HEK293 (cell line): ENCODE results near the gene NADK.

Experiments used
- CTCF ChIA-PET: fragments of 350-600 bp; formaldehyde crosslinking; extraction: SDS; loops from one replicate; lab custom pipeline; 2021; ENCODE audit warnings: antibody characterized with exemption; lab: Yijun Ruan, JAX
- POLR2A ChIA-PET: fragments of 300-600 bp; formaldehyde crosslinking; extraction: SDS; loops from one replicate; lab custom pipeline; 2020; ENCODE audit warnings: antibody characterized with exemption, inconsistent platforms; lab: Yijun Ruan, JAX
- H3K27ac ChIP-seq: fragments of 200-500 bp; sonication (Bioruptor generic); 2 replicates; pipeline ENCODE4 v1.5.1; 2014; ENCODE audit warnings: low read depth, low read length, control low read depth, inconsistent platforms; ENCODE audit errors: extremely low read depth
- H3K36me3 ChIP-seq, 2 experiments: fragments of 200-500 bp in 1 of 2; sonication (Bioruptor generic) in 1 of 2; 1 replicate in 1 of 2; 2 replicates in 1 of 2; pipeline ENCODE4 v1.5.1; 2014 to 2017; ENCODE audit warnings: inconsistent platforms in 2 of 2, low read length in 2 of 2; ENCODE audit not compliant: control insufficient read depth in 2 of 2, insufficient read depth in 1 of 2
- H3K4me1 ChIP-seq: fragments of 200-500 bp; sonication (Bioruptor generic); 2 replicates; pipeline ENCODE4 v1.5.1; 2014; ENCODE audit warnings: mild to moderate bottlenecking, low read length, inconsistent platforms; ENCODE audit not compliant: control insufficient read depth, insufficient read depth
- H3K4me3 ChIP-seq: 2 replicates; pipeline ENCODE4 v1.5.1; 2011; ENCODE audit warnings: low read depth, mild to moderate bottlenecking, control low read depth, low read length, moderate library complexity
- H3K9me3 ChIP-seq: fragments of 200-500 bp; sonication (Bioruptor generic); 2 replicates; pipeline ENCODE4 v1.5.1; 2014; ENCODE audit warnings: low read depth, low read length, inconsistent platforms; ENCODE audit not compliant: control insufficient read depth, insufficient read depth
- EGR2 ChIP-seq: fragments of 450-650 bp; formaldehyde crosslinking; IDR thresholded peaks from 2 replicates; pipeline ENCODE4 v1.5.1; 2016; ENCODE audit warnings: low read depth, missing biosample characterization, missing genetic modification characterization
- GFI1B ChIP-seq: fragments of 450-650 bp; formaldehyde crosslinking; IDR thresholded peaks from 2 replicates; pipeline ENCODE4 v1.5.1; 2016; ENCODE audit warnings: missing biosample characterization, missing genetic modification characterization
- KLF1 ChIP-seq: fragments of 450-650 bp; formaldehyde crosslinking; IDR thresholded peaks from 2 replicates; pipeline ENCODE4 v1.5.1; 2016; ENCODE audit warnings: missing biosample characterization, missing genetic modification characterization
- OVOL3 ChIP-seq: fragments of 450-650 bp; formaldehyde crosslinking; IDR thresholded peaks from 2 replicates; pipeline ENCODE4 v1.5.1; 2016; ENCODE audit warnings: missing biosample characterization, missing genetic modification characterization
- REPIN1 ChIP-seq: fragments of 450-650 bp; formaldehyde crosslinking; IDR thresholded peaks from 2 replicates; pipeline ENCODE4 v1.5.1; 2017; ENCODE audit warnings: missing biosample characterization, missing genetic modification characterization, low read depth
- SALL2 ChIP-seq: fragments of 450-650 bp; formaldehyde crosslinking; IDR thresholded peaks from 2 replicates; pipeline ENCODE4 v1.5.0; 2017; ENCODE audit warnings: missing biosample characterization, mild to moderate bottlenecking, missing genetic modification characterization, borderline replicate concordance
- SCRT1 ChIP-seq: fragments of 450-650 bp; formaldehyde crosslinking; IDR thresholded peaks from 2 replicates; pipeline ENCODE4 v1.5.1; 2016; ENCODE audit warnings: missing biosample characterization, missing genetic modification characterization, borderline replicate concordance
- ZBTB20 ChIP-seq: fragments of 450-650 bp; formaldehyde crosslinking; IDR thresholded peaks from 2 replicates; pipeline ENCODE4 v1.5.1; 2016; ENCODE audit warnings: missing biosample characterization, missing genetic modification characterization
- ZBTB48 ChIP-seq: fragments of 450-650 bp; formaldehyde crosslinking; IDR thresholded peaks from 2 replicates; pipeline ENCODE4 v1.5.1; 2016; ENCODE audit warnings: missing biosample characterization, missing genetic modification characterization
- ZEB2 ChIP-seq: fragments of 450-650 bp; formaldehyde crosslinking; IDR thresholded peaks from 2 replicates; pipeline ENCODE4 v1.5.1; 2016; ENCODE audit warnings: missing biosample characterization, missing genetic modification characterization
- ZIC2 ChIP-seq: fragments of 450-650 bp; formaldehyde crosslinking; IDR thresholded peaks from 2 replicates; pipeline ENCODE4 v1.5.1; 2016; ENCODE audit warnings: missing biosample characterization, missing genetic modification characterization
- ZNF221 ChIP-seq: fragments of 450-650 bp; formaldehyde crosslinking; IDR thresholded peaks from 2 replicates; pipeline ENCODE4 v1.5.1; 2017; ENCODE audit warnings: missing biosample characterization, missing genetic modification characterization, borderline replicate concordance
- ZNF248 ChIP-seq: fragments of 450-650 bp; formaldehyde crosslinking; IDR thresholded peaks from 2 replicates; pipeline ENCODE4 v1.5.1; 2017; ENCODE audit warnings: missing biosample characterization, missing genetic modification characterization
- ZNF366 ChIP-seq: fragments of 450-650 bp; formaldehyde crosslinking; conservative IDR thresholded peaks from 2 replicates; pipeline ENCODE4 v1.5.1; 2016; ENCODE audit warnings: missing biosample characterization, missing genetic modification characterization
- ZNF423 ChIP-seq: fragments of 450-650 bp; formaldehyde crosslinking; IDR thresholded peaks from 2 replicates; pipeline ENCODE4 v1.5.1; 2016; ENCODE audit warnings: missing biosample characterization, missing genetic modification characterization
- ZNF473 ChIP-seq: fragments of 450-650 bp; formaldehyde crosslinking; IDR thresholded peaks from 2 replicates; pipeline ENCODE4 v1.5.1; 2017; ENCODE audit warnings: missing biosample characterization, missing genetic modification characterization
- ZNF792 ChIP-seq: fragments of 450-650 bp; formaldehyde crosslinking; IDR thresholded peaks from 2 replicates; pipeline ENCODE4 v1.5.1; 2016; ENCODE audit warnings: missing biosample characterization, missing genetic modification characterization
- ZSCAN16 ChIP-seq: fragments of 450-650 bp; formaldehyde crosslinking; IDR thresholded peaks from 2 replicates; pipeline ENCODE4 v1.5.1; 2016; ENCODE audit warnings: missing biosample characterization, missing genetic modification characterization
- TF ChIP-seq, protein P1 (sequence below): IDR thresholded peaks from 2 replicates; pipeline ENCODE4 v1.6.1; 2011; ENCODE audit warnings: mild to moderate bottlenecking, low read depth, low read length, borderline replicate concordance
- TF ChIP-seq, protein P2 (sequence below): fragments of 450-650 bp; formaldehyde crosslinking; IDR thresholded peaks from 2 replicates; pipeline ENCODE4 v1.5.1; 2017; ENCODE audit warnings: missing biosample characterization, missing genetic modification characterization
- TF ChIP-seq, protein P3 (sequence below): fragments of 450-650 bp; formaldehyde crosslinking; IDR thresholded peaks from 2 replicates; pipeline ENCODE4 v1.5.1; 2016; ENCODE audit warnings: missing biosample characterization, missing genetic modification characterization

Gene NADK

DNA sequence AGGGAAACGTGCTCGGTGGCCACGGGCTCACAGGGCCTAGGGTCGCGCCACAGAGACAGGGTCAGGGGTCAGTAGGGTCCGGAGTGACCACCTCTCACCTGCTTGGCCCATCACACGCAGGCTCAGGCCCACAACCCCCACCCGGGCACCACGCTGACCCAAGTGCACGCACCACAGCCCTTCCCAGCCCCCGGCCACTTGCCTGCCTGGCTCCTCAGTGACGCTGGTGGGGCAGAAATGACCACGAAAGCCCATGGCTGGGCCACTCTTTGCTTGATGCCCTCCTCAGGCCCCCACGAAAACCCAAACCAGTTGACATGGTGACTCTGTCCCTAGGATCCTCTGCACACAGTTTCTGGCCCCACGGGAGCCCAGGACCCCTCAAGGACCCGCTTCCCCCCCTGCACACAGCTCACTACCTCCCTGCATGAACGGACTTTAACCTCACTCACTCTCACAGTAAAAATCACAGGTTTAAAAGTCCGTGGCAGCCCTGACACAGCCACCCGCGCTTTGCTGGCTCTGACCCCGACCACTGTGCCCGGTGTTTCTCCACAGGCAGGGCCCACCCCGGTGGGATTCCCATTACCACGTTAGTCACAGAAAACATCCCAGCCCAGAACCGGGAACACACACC, 20.7 kb downstream of the NADK start:
- Histone ChIP-seq H3K4me1 (no peaks in the 10 kb centered on the region), H3K36me3 (peaks cover 0 to 100% of the 10 kb centered on the region in 2 experiments; a peak in 2 of 3 replicates), H3K27ac (no peak overlapping the region), H3K4me3 (no peak overlapping the region), H3K9me3 (no peaks in the 10 kb centered on the region)
- CTCF ChIA-PET: no interaction called here
- TF ChIP-seq EGR2 (no peak), ZSCAN16 (no peak), ZBTB48 (tag by site-specific recombination) (no peak), SALL2 (tag by site-specific recombination) (no peak), ZNF423 (tag by site-specific recombination) (no peak), OVOL3 (tag by site-specific recombination) (no peak)
- POLR2A ChIA-PET: interaction anchor here (1.6 kb wide), 1 partner anchor 151 kb away, joined by 4 read pairs; no protein-coding TSS in a partner anchor

DNA sequence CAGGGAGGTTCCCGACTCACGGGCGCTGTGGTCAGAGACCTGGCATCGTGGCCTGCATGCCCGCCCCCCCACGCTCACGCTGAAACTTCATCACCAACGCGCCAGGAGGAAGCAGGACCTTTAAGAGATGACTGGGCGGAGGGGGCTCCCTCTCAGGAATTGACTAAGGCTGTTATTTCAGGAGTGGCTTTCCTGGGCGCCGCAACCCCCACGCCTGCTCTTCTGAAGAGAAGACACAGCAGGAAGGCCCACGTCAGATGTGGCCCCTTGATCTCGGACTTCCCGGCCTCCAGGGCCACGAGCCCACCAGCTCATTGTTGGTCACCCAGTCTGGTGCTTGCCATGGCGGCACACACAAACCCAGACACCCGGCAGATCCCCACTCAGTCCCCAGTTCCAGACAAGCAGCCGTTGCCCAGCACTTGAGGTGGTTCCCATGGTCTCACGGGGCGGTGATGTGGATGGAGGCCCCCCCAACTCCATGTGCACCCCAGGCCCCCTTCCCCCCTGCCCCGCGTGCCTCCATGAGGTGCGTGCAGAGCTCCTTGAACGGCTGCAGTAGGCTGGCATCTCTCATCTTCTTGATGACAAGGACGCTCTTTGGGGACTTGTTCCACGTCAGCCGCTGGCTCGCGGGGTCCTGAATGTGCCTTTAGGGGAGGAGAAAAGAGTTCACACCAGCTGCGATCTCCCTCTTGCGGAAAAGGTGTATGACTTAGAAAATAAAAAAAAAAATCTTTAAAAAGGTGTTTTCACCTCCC, 21.4 kb downstream of the NADK start:
- no peak overlapping the region for H3K27ac ChIP-seq
- no peaks in the 10 kb centered on the region for H3K4me1 ChIP-seq
- peaks cover 0 to 98% of the 10 kb centered on the region in 2 experiments; a peak in 2 of 3 replicates for H3K36me3 ChIP-seq
- no peak overlapping the region for H3K4me3 ChIP-seq
- TF ChIP-seq ZBTB20: no peak
- no peak for TF ChIP-seq ZNF221 (tag by site-specific recombination)
- TF ChIP-seq SCRT1: no peak
- TF ChIP-seq KLF1 (tag by site-specific recombination): no peak
- TF ChIP-seq, protein P1, sequence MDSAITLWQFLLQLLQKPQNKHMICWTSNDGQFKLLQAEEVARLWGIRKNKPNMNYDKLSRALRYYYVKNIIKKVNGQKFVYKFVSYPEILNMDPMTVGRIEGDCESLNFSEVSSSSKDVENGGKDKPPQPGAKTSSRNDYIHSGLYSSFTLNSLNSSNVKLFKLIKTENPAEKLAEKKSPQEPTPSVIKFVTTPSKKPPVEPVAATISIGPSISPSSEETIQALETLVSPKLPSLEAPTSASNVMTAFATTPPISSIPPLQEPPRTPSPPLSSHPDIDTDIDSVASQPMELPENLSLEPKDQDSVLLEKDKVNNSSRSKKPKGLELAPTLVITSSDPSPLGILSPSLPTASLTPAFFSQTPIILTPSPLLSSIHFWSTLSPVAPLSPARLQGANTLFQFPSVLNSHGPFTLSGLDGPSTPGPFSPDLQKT: no peak
- TF ChIP-seq, all 188 proteins: peak for 0
- POLR2A ChIA-PET: interaction anchor here (1.6 kb wide), 1 partner anchor 152 kb away, joined by 4 read pairs; no protein-coding TSS in a partner anchor
- CTCF ChIA-PET: interaction anchor here (0.7 kb wide), 1 partner anchor 332 kb away, joined by 3 read pairs; no protein-coding TSS in a partner anchor
- H3K9me3 ChIP-seq: no peaks in the 10 kb centered on the region

DNA sequence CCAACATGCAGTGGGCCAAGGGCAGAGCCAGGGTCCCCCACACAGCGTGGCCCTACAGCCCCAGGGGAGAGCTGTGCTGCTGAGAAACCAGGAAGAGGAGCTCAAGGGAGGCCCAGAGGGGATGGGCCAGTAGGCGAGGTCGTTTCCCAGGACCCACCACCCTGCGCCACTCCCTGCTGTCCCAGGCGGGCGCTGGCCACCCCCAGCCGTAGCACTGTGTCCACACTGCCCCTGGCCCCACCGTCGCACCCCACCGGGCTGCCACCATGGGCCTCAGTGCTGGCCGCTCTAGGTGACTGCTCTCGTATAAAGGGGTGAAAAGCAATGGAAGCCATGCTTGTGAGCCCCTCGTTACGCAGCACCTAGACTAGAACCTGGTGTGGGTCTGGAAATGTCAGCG, 22.4 kb downstream of the NADK start:
- POLR2A ChIA-PET: no interaction called here
- no peak overlapping the region for H3K27ac ChIP-seq
- TF ChIP-seq REPIN1 (tag by site-specific recombination): no peak
- TF ChIP-seq ZNF221 (tag by site-specific recombination): no peak
- 0 out of 2 replicates have a peak, but pooled peaks have one; percentile 18 for TF ChIP-seq KLF1 (tag by site-specific recombination)
- H3K36me3 ChIP-seq: peaks cover 0 to 88% of the 10 kb centered on the region in 2 experiments; a peak in 2 of 3 replicates
- H3K9me3 ChIP-seq: no peaks in the 10 kb centered on the region
- CTCF ChIA-PET: interaction anchor here (0.7 kb wide), 1 partner anchor 333 kb away, joined by 3 read pairs; no protein-coding TSS in a partner anchor
- H3K4me3 ChIP-seq: no peak overlapping the region
- H3K4me1 ChIP-seq: no peaks in the 10 kb centered on the region

DNA sequence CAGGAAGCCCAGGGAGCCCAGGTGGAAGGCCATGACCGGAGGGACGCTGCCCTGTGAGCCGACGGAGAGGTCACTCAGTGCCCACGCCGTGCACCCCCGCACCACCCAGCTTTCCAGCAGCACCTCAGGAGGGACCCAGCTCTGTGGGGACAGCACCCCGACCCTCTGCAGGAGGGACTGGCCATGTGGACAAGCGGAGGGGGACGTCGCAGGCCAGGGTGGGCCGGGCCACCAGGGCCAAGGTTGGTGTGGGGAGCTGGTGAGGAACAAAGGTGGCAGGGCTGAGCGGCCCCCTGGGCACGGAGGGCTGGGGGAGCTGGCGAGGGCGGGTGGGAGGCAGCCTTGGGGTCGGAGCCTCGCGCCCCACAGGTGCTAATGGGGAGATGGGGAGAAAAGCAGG, 22.8 kb downstream of the NADK start:
- no peaks in the 10 kb centered on the region for H3K4me1 ChIP-seq
- H3K36me3 ChIP-seq: peaks cover 0 to 84% of the 10 kb centered on the region in 2 experiments; a peak in 2 of 3 replicates
- CTCF ChIA-PET: no interaction called here
- POLR2A ChIA-PET: no interaction called here
- H3K27ac ChIP-seq: no peak overlapping the region
- H3K4me3 ChIP-seq: no peak overlapping the region
- H3K9me3 ChIP-seq: no peaks in the 10 kb centered on the region
- TF ChIP-seq, protein P2, sequence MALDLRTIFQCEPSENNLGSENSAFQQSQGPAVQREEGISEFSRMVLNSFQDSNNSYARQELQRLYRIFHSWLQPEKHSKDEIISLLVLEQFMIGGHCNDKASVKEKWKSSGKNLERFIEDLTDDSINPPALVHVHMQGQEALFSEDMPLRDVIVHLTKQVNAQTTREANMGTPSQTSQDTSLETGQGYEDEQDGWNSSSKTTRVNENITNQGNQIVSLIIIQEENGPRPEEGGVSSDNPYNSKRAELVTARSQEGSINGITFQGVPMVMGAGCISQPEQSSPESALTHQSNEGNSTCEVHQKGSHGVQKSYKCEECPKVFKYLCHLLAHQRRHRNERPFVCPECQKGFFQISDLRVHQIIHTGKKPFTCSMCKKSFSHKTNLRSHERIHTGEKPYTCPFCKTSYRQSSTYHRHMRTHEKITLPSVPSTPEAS (tag by site-specific recombination): no peak
- TF ChIP-seq ZEB2 (tag by site-specific recombination) (no peak), ZIC2 (tag by site-specific recombination) (no peak), ZNF792 (tag by site-specific recombination) (no peak), GFI1B (no peak), ZNF221 (tag by site-specific recombination) (no peak), ZNF473 (tag by site-specific recombination) (no peak), ZNF248 (no peak), ZNF366 (tag by site-specific recombination) (no peak)
- TF ChIP-seq, protein P3, sequence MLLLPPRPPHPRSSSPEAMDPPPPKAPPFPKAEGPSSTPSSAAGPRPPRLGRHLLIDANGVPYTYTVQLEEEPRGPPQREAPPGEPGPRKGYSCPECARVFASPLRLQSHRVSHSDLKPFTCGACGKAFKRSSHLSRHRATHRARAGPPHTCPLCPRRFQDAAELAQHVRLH (tag by site-specific recombination): no peak
